Ascending aorta (tissue), 2 donors: ENCODE measurements around the gene FAAH. TPM values are rescaled to one million over a fixed set of nuclear protein-coding genes. Genes with fewer than 3 reads are reported as not detected.

Experiments used
- DNase-seq, 2 donors: peaks; one replicate each; pipeline ENCODE4 v3.0.0-alpha.2; 2019; ENCODE audit warnings: low spot score in 2 of 2
- H3K27ac ChIP-seq, 2 donors: fragments of 200-600 bp; sonication (generic); one replicate each; pipeline ENCODE4 v1.5.1; 2016 to 2017; ENCODE audit warnings: mild to moderate bottlenecking in 1 of 2
- H3K27me3 ChIP-seq: fragments of 200-600 bp; sonication (generic); one replicate; pipeline ENCODE4 v1.5.1; 2017
- H3K36me3 ChIP-seq, 2 donors: fragments of 200-600 bp; sonication (generic); one replicate each; pipeline ENCODE4 v1.5.1; 2016
- H3K4me1 ChIP-seq, 2 donors: fragments of 200-600 bp; sonication (generic); one replicate each; pipeline ENCODE4 v1.5.1; 2016 to 2017; ENCODE audit warnings: mild to moderate bottlenecking in 1 of 2
- H3K4me3 ChIP-seq, 2 donors: fragments of 200-600 bp; sonication (generic); one replicate each; pipeline ENCODE4 v1.5.1; 2016 to 2017; ENCODE audit warnings: mild to moderate bottlenecking in 1 of 2
- H3K9me3 ChIP-seq, 2 donors: fragments of 200-600 bp; sonication (generic); one replicate each; pipeline ENCODE4 v1.5.1; 2016
- intact Hi-C: fragments of 100-400 bp; cut with DNase I; formaldehyde crosslinking; loops from one replicate; pipeline ENCODE4 v1.15.1; 2023
- total RNA-seq: library from RNA; depleted of rRNA; stranded (reverse); fragments of >200 nt; gene quantifications from one replicate; pipeline ENCODE4 v1.1.0, GENCODE V29; 2016
- TF ChIP-seq, protein P1 (sequence below), 3 experiments: fragments of 200-600 bp in 2 of 3; fragments of 450-650 bp in 1 of 3; sonication (generic) in 2 of 3; IDR thresholded peaks; one replicate each; pipeline ENCODE4 v1.5.1; 2016 to 2019; ENCODE audit warnings: antibody characterized with exemption in 3 of 3, mild to moderate bottlenecking in 1 of 3, moderate library complexity in 1 of 3

The FAAH gene
- total RNA-seq, 1 donor from 2014 or later: 6.0 TPM

DNA sequence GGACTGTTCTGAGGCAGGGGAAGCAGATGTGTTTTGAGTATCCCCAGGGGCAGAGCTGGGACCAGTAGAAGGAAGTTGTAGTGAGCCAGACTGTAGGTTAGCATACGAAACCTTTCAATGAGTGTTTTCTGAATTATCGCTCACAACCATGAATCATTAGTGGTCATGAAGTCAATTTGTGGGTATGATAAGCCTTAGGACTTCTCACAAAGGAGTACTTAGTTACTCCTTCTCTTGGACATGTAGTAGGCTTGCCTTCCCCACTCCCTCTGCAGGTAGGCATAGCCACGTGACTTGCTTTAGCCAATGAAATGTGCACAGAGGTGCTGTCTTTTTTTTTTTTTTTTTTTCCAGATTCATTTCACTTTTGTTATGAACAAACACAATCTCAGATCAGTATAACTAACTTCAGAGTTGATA, 23.9 kb upstream of the FAAH start:
- H3K27ac ChIP-seq: no peak overlapping the region
- peaks cover 8 to 23% of the 10 kb centered on the region in 2 donors for H3K36me3 ChIP-seq
- H3K4me3 ChIP-seq: no peak overlapping the region
- TF ChIP-seq, protein P1, sequence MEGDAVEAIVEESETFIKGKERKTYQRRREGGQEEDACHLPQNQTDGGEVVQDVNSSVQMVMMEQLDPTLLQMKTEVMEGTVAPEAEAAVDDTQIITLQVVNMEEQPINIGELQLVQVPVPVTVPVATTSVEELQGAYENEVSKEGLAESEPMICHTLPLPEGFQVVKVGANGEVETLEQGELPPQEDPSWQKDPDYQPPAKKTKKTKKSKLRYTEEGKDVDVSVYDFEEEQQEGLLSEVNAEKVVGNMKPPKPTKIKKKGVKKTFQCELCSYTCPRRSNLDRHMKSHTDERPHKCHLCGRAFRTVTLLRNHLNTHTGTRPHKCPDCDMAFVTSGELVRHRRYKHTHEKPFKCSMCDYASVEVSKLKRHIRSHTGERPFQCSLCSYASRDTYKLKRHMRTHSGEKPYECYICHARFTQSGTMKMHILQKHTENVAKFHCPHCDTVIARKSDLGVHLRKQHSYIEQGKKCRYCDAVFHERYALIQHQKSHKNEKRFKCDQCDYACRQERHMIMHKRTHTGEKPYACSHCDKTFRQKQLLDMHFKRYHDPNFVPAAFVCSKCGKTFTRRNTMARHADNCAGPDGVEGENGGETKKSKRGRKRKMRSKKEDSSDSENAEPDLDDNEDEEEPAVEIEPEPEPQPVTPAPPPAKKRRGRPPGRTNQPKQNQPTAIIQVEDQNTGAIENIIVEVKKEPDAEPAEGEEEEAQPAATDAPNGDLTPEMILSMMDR (IDR thresholded peaks at IDR 0.05): no peak
- no peaks in the 10 kb centered on the region for H3K4me1 ChIP-seq
- no peak for DNase-seq
- H3K9me3 ChIP-seq: no peaks in the 10 kb centered on the region
- H3K27me3 ChIP-seq: no peaks in the 10 kb centered on the region
- intact Hi-C loops: no loop called here

GRCh38 chr1:46372431-46372830, 21.7 kb upstream of the FAAH start:
- Histone ChIP-seq H3K27ac (no peak overlapping the region), H3K27me3 (no peaks in the 10 kb centered on the region), H3K36me3 (peaks cover 8 to 17% of the 10 kb centered on the region in 2 donors), H3K4me1 (no peaks in the 10 kb centered on the region), H3K9me3 (no peaks in the 10 kb centered on the region), H3K4me3 (no peak overlapping the region)
- intact Hi-C loops: no loop called here
- DNase-seq: no peak
- TF ChIP-seq, protein P1 (IDR thresholded peaks at IDR 0.05): no peak

DNA sequence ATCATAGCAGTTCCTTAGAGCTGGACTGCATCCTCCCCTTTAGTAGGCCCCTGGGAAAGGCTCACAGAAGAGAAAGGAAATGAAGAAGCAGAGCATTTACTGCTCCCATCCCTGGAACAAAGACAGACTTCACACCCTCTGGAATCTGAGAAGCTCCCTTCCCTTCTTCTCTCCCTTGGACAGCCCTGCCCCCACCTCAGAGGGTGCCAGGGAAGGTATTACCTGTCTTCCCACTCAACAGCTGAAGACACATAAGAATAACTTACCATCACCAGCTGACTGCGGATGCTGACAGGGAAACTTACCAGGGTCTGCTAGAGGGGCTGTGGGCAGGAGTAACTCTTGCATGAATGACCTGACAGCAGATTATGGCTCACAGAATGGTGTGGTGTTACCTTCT, 14.1 kb upstream of the FAAH start:
- Histone ChIP-seq H3K9me3 (no peaks in the 10 kb centered on the region), H3K27ac (no peak overlapping the region), H3K4me1 (no peaks in the 10 kb centered on the region), H3K27me3 (no peaks in the 10 kb centered on the region), H3K36me3 (no peaks in the 10 kb centered on the region), H3K4me3 (no peak overlapping the region)
- DNase-seq: no peak
- intact Hi-C loops: no loop called here
- TF ChIP-seq, protein P1 (IDR thresholded peaks at IDR 0.05): no peak

GRCh38 chr1:46380508-46380907, 13.6 kb upstream of the FAAH start:
- Histone ChIP-seq H3K36me3 (no peaks in the 10 kb centered on the region), H3K27ac (no peak overlapping the region), H3K27me3 (no peaks in the 10 kb centered on the region), H3K4me1 (no peaks in the 10 kb centered on the region), H3K9me3 (no peaks in the 10 kb centered on the region), H3K4me3 (no peak overlapping the region)
- intact Hi-C loops: no loop called here
- no peak for DNase-seq
- TF ChIP-seq, protein P1 (IDR thresholded peaks at IDR 0.05): no peak

GRCh38 chr1:46393510-46393909, 607 bp upstream of the FAAH start:
- Histone ChIP-seq H3K4me1 (peaks cover 0 to 6% of the 10 kb centered on the region in 2 donors), H3K9me3 (peaks cover 0 to 12% of the 10 kb centered on the region in 2 donors), H3K27ac (no peak overlapping the region), H3K4me3 (no peak overlapping the region), H3K36me3 (peaks cover 0 to 2% of the 10 kb centered on the region in 2 donors), H3K27me3 (no peaks in the 10 kb centered on the region)
- intact Hi-C loops: no loop called here
- DNase-seq: no peak
- TF ChIP-seq, protein P1 (IDR thresholded peaks at IDR 0.05): no peak
